ENCODE data around the gene ZDHHC24.

ZDHHC24 gene

GRCh38 chr11:66478729-66479393, 67.0 kb downstream of the ZDHHC24 start:
- Mint-ChIP-seq H3K4me1 (peaks cover 21% of the 10 kb centered on the region), H3K9me3 (no peaks in the 10 kb centered on the region), H3K4me3 (peak overlapping the region; percentile 92), H3K27ac (peak overlapping the region; percentile 35), H3K36me3 (no peaks in the 10 kb centered on the region), H3K27me3 (no peaks in the 10 kb centered on the region)

- Mint-ChIP-seq H3K9me3 (no peaks in the 10 kb centered on the region), H3K27me3 (no peaks in the 10 kb centered on the region), H3K36me3 (no peaks in the 10 kb centered on the region), H3K4me3 (peak overlapping the region; percentile 31), H3K27ac (no peak overlapping the region), H3K4me1 (peaks cover 19% of the 10 kb centered on the region)
These were observed 68.3 kb downstream of the ZDHHC24 start for GRCh38 chr11:66477263-66478201.

GRCh38 chr11:66476841-66477251, 69.0 kb downstream of the ZDHHC24 start:
- H3K4me1 Mint-ChIP-seq, result peaks cover 15% of the 10 kb centered on the region
- no peak overlapping the region for H3K27ac Mint-ChIP-seq
- no peak overlapping the region for H3K4me3 Mint-ChIP-seq
- no peaks in the 10 kb centered on the region for H3K36me3 Mint-ChIP-seq
- H3K27me3 Mint-ChIP-seq, result no peaks in the 10 kb centered on the region
- no peaks in the 10 kb centered on the region for H3K9me3 Mint-ChIP-seq

- no peak overlapping the region for H3K27ac Mint-ChIP-seq
- no peaks in the 10 kb centered on the region for H3K9me3 Mint-ChIP-seq
- H3K27me3 Mint-ChIP-seq, result no peaks in the 10 kb centered on the region
- H3K4me3 Mint-ChIP-seq, result no peak overlapping the region
- peaks cover 15% of the 10 kb centered on the region for H3K4me1 Mint-ChIP-seq
- no peaks in the 10 kb centered on the region for H3K36me3 Mint-ChIP-seq
These were observed 69.5 kb downstream of the ZDHHC24 start for GRCh38 chr11:66476173-66476840.

- H3K27me3 Mint-ChIP-seq, result no peaks in the 10 kb centered on the region
- H3K36me3 Mint-ChIP-seq, result no peaks in the 10 kb centered on the region
- H3K4me1 Mint-ChIP-seq, result peaks cover 11% of the 10 kb centered on the region
- no peak overlapping the region for H3K4me3 Mint-ChIP-seq
- H3K27ac Mint-ChIP-seq, result no peak overlapping the region
- no peaks in the 10 kb centered on the region for H3K9me3 Mint-ChIP-seq
These were observed 70.3 kb downstream of the ZDHHC24 start for GRCh38 chr11:66475349-66476172.

GRCh38 chr11:66473608-66474515, 72.0 kb downstream of the ZDHHC24 start:
- Mint-ChIP-seq H3K27me3 (no peaks in the 10 kb centered on the region), H3K27ac (no peak overlapping the region), H3K4me3 (no peak overlapping the region), H3K36me3 (no peaks in the 10 kb centered on the region), H3K9me3 (no peaks in the 10 kb centered on the region), H3K4me1 (peaks cover 3% of the 10 kb centered on the region)

- no peak overlapping the region for H3K4me3 Mint-ChIP-seq
- H3K36me3 Mint-ChIP-seq, result no peaks in the 10 kb centered on the region
- H3K27ac Mint-ChIP-seq, result no peak overlapping the region
- H3K4me1 Mint-ChIP-seq, result peaks cover 4% of the 10 kb centered on the region
- H3K27me3 Mint-ChIP-seq, result no peaks in the 10 kb centered on the region
- H3K9me3 Mint-ChIP-seq, result no peaks in the 10 kb centered on the region
These were observed 72.7 kb downstream of the ZDHHC24 start for GRCh38 chr11:66473167-66473566.

- Mint-ChIP-seq H3K27ac (no peak overlapping the region), H3K27me3 (no peaks in the 10 kb centered on the region), H3K36me3 (no peaks in the 10 kb centered on the region), H3K9me3 (no peaks in the 10 kb centered on the region), H3K4me1 (peaks cover 12% of the 10 kb centered on the region), H3K4me3 (no peak overlapping the region)
These were observed 73.8 kb downstream of the ZDHHC24 start for GRCh38 chr11:66472054-66472453.

GRCh38 chr11:66471142-66471541, 74.7 kb downstream of the ZDHHC24 start:
- Mint-ChIP-seq H3K27ac (no peak overlapping the region), H3K27me3 (no peaks in the 10 kb centered on the region), H3K4me1 (peaks cover 12% of the 10 kb centered on the region), H3K9me3 (no peaks in the 10 kb centered on the region), H3K36me3 (no peaks in the 10 kb centered on the region), H3K4me3 (no peak overlapping the region)
